COR-L47 (cell line): ENCODE results near the gene AIDA.

ENCODE experiments used
- DNase-seq: peaks from one replicate; lab custom pipeline; 2025; lab: John Stamatoyannopoulos, UW

The AIDA gene

DNA sequence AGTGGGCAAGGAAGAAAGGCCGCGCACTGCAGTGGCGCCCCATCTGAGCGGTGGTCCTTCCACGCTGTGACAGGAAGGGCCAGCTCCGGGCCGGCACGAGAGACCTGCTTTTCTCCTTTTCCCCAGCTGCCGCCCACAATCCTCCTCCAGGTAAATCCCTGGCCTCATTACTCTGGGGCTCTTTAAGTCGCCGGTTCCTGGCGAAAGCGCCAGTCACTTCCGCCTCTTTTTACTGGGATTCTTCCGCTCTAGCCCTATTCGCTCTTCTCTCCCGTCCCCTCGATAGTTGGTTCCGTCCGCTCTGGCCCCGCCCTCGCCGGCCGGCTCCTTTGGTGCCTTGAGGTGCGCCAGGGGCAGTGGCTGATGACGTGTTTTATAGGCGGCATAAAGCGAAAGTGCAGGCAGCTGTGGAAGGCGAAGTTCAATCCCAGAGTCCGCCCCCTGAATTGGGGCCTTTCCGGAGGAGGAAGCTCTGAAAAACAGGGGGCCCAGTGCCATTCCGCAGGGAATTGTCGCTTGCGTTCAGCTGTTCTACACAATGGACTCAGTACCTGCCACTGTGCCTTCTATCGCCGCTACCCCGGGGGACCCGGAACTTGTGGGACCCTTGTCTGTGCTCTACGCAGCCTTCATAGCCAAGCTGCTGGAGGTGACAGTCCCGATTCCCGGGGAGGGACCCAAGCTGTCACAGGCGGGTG is 68.2 kb downstream of the AIDA start:
- DNase-seq = peak; percentile 95

DNA sequence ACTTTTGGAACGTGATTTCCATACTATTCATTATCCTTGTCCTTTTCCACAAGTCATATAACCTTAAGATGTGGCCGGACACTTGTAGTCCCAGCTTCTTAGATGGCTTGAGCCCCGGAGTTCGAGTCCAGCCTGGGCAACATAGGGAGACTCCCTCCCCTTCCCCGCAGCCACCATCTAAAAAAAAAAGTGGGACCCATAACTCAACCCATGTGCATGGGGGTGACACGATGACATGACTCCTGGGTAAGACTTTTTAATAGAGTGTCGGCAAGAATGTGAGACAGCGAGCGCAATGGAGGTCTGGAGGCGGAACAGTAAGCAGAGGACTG is 68.7 kb downstream of the AIDA start:
- DNase-seq = no peak

DNA sequence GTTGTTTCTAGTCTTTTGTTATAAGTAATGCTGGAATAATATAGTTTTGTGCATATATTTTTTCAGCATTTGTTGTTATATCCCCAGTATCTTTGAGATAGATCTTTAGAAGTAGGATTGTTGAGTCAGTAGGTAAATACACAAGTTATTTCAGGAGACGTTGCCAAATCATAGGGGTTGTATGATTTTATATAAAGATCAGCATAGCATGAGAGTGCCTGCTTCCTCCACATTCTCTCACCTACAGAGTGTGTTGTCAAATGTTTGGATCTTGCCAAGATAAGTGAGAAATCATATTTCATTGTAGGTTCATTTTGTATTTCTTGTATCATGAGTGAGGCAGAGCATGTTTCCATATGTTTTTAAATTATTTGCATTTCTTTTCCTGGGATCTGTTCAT is 69.8 kb downstream of the AIDA start:
- DNase-seq = no peak

DNA sequence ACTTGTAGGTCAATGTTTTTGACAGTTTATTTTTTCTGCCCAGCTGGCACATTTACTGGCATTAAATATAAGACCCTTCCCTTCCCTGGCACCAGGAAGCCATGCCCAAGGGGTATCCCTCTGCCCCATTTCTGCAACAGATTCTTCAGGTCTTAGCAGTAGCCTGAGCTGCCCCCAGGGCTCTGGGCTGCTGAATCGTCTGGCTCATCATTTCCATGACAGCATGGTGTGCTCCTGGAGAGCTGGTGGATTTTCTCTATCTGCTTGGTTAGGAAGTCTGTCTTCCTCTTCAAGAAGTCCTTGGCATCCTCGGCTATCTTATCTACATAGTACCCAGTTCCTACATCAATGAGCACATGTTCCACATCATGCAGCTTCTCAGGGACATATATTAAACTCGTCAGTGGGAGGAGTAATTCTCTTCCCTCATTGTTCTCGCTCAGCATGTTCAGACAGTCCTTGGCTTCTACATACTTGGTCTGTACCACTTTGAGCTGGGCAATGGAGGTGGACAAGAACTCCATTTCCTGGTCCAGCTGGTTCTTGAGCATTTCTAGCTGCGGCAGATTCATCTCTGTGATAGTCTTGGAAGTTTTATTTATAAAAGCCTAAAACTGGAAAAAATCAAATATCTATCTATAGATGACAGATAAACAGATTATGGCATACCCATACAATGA is 70.9 kb downstream of the AIDA start:
- no peak for DNase-seq

DNA sequence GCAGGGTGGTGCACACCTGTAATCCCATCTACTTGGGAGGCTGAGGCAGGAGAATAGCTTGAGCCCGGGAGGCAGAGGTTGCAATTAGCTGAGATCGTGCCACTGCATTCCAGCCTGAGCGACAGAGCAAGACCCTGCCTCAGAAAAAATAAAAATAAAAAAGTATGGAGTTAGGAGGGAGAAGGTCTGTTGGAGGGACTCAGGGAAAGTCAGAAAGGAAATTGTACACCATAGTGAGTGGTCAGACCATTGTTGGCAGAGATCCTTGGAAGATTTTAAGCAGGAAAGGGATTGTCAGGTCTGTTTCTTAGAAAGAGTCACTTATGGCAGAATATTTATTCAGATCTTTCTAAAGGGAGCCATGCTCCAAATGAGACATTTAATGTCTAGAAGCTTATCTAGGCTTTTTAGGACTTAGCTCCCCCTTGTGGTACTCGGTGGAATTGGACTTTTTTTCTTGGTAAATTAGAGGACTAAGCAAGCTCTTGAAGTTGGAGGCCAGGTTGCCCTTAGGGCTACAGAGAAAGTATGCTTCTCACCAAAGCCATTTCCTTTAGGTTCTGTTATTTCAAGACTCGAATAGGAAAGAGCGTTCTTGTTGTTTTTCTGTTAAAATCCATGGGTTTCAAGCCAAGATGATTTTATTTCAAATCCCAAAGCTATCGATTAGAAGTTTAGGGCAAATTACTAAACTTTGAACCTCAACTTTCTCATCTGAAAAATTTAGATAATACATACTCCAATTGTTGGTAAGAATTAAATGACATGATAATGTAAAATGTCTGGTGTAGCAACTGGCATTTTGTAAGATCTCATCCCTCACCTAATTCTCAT is 77.9 kb downstream of the AIDA start:
- DNase-seq = peak; percentile 74

DNA sequence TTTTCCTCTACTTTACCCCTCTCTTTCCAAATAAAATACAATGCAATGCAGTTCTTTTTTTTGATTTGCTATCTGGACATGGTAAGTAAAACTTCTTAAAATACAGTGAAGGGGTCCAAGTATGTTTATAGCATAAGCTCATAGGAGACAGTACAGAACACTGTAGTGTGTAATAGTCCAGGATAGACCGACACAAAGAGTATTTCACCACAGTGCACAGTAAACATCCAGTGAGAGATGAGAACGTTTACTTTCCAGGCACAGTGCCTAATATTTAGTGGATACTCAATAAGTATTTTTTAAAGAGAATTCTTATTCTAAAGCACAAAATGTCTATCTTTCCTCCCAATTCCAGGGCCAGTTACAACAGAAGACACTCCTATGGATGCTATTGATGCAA is 79.5 kb downstream of the AIDA start:
- DNase-seq = no peak

DNA sequence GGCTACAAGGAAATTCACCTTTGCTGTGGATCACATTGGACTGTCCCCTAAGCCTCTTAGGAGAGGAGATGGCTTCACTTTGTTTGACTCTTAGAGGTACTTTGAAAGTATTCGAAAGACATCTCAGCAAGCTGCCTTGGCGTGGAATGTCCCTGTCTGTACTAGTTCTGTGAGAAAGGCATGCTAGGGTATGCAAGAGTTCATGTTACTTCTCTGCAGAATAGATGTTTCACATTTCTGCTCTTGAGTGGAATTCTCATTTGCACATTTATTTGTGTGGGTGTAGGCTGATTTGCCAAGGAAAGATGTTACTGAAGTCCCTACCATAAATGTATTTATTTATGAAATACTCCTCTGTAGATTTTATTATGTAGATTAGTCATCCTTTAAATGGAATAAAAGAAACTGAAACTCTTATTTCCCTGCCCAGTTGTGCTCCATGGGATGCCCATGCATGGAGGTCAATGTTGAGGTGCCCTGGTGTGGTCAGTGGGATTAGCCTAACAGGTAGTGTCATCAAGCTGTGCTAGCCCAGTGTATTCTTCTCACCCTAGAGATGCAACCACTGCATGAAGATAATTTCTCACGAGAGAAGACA is 80.6 kb downstream of the AIDA start:
- no peak for DNase-seq

DNA sequence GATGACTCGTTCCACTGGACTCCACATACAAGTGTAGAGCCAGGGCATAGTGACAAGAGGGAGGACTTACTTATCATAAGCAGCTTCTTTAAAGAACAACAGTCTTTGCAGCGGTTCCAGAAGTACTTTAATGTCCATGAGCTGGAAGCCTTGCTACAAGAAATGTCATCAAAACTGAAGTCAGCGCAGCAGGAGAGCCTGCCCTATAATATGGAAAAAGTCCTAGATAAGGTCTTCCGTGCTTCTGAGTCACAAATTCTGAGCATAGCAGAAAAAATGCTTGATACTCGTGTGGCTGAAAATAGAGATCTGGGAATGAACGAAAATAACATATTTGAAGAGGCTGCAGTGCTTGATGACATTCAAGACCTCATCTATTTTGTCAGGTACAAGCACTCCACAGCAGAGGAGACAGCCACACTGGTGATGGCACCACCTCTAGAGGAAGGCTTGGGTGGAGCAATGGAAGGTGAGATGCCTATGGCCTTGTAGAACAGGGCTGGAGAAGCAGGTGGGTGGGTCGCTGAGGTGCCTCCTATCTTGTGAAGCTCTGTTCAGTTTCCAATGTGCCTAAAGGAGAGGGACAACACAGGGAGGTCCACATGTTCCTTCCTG is 82.3 kb downstream of the AIDA start:
- no peak for DNase-seq

DNA sequence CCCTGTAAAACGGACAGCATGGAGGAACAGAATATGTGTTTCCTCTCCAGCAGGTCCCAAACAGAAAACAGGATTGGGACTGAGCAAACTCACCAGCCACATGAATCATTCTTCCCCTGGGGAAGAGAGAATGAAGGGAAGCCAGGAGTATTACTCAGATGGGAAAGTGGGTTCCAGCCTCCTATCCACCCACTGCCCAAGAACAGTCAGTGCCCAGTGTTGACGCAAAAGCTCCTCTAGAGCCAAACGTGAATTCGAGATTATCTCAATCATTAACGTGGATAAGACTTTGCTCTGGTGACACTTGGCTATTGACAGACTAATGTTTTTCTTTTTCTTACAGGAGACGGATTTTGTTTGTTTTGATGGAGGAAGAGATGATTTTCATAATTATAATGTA is 85.1 kb downstream of the AIDA start:
- no peak for DNase-seq

DNA sequence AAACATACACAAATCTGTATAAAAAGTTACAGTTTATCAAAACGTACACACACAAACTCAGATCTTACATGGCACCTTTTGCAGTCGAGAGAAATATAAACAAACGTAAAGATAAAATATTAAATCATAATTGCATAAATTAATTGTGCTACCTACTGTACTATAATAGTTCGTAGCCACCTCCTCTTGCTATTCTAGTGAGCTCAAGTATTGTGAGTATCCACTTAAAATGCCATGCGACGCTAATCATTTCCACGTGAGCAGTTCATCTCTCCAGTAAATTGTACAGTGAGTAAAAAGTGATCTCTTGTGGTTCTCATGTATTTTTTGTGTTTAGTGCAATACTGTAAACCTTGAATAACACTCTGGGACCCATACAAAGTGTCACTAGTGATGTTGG is 88.1 kb downstream of the AIDA start:
- no peak for DNase-seq

DNA sequence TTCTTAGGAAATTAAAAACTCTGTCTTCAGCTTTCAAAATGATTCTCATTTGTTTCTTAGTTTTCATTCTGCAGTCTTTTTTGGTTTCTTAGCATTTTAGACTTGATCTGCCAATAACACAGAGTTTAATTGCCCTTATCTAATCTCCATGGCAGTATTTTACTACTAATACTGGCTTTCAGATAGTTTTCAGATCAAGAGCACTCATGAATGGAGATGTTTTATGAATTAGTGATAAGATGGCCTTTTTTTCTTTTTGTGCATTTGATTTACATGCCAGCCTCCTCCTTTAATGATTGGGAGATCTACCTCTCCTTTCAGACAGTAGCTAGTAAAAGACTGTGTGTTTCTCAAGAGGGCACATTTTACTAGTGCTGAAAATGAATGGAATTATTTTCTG is 88.8 kb downstream of the AIDA start:
- DNase-seq = no peak

DNA sequence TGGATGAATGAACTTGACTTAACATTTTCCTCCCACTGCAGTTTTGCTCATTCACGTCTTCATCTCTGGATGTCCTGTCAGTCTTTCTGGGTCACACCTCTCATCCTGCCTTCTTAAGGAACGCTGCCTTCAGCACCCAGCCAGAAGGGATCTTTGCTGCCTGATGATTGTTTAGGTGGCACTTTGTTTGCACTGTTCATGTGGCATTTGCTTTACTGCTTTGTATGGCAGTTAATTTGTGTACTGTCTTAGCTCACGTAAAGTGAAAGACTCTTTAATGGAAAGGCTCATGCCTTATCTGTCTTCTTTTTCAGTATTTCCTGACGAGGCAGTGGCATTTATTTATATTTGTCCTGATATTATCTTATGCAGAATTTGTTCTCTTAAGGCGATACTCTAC is 89.5 kb downstream of the AIDA start:
- DNase-seq = no peak

DNA sequence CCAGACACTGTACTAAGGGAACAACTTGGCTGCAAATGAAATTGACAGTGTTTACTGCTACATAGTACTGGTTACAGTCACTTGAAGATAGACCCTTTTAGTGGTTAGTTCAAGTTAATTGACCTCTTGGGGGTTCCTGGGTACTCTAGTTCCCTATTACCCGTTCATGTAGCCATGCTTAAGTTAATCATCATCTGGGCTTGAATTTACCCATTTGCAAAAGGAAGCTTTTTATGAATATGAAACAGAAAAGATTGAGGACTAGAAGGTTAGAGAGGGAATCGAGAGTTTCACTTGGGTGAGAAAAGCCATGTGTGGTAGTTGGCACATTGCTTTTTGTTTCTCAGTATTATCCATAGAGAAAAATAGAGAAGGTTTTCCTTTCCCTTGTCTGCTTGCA is 91.7 kb downstream of the AIDA start:
- DNase-seq = no peak

DNA sequence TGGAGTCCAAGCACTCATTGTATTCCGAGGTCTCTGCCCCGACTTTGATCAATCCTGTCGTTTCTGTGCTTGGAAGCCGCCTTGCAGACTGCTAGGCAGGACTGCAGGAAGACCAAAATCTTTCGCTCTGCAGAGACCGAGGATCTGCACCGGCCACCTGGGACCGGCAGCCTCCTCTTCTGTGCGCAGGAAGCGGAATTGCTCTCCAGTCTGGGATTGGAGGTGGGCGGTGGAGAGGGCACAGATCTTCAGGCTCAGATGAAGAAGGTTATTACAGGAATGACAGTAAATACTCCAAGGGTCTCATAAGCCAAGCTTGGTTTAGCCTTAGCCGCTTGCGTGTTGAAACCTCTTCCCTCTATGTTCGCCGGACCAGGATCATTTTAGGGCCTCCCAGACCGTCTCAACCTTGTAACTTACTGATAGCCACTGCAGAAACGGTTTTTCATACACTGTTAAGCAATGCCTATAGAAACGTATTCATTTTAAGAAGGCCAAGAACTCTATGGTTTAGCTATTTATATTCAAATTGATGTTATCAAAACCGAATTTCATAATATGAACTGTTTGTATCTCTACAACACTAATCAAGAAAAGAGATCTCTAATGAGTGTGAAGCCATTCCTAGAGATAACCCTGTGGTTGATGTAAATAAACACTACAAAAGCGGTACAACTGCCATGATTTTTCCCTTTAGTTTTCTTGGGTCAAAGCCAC is 93.3 kb downstream of the AIDA start:
- no peak for DNase-seq
